Activated CD8-positive, alpha-beta T cell treated with anti-CD3 and anti-CD28 coated beads, Interleukin-2, amount 10 ng/mL, durations not matched to agents 7 days and 5 days (primary cell): ENCODE data around the gene YEATS2. TPM values are rescaled to one million over a fixed set of nuclear protein-coding genes. Genes with fewer than 3 reads are reported as not detected.
A peak's percentile ranks its signal among the peaks of the same experiment; 100 is the strongest.

Experiments used
- ATAC-seq: fragments of 150-1000 bp; cut with Tn5 transposase; one replicate; pipeline ENCODE4 v1.10.0; 2021; ENCODE audit warnings: moderate library complexity
- CTCF ChIA-PET: fragments of 350-600 bp; sonication (Branson Sonifier 250); formaldehyde crosslinking; loops from one replicate; lab custom pipeline; 2021; ENCODE audit warnings: antibody characterized with exemption; lab: Charles Lee
- POLR2A ChIA-PET: fragments of 350-600 bp; sonication (Branson Sonifier 250); formaldehyde crosslinking; loops from one replicate; lab custom pipeline; 2021; ENCODE audit warnings: antibody characterized with exemption; lab: Charles Lee
- DNase-seq: peaks from one replicate; pipeline ENCODE4 v3.0.0-alpha.2; 2020
- H3K27ac Mint-ChIP-seq: one replicate; pipeline ENCODE4 v1.8.0; 2021; ENCODE audit warnings: mild to moderate bottlenecking, mixed read lengths
- H3K27me3 Mint-ChIP-seq: one replicate; pipeline ENCODE4 v1.8.0; 2021; ENCODE audit warnings: low read depth, mixed read lengths
- H3K36me3 Mint-ChIP-seq: one replicate; pipeline ENCODE4 v1.8.0; 2021; ENCODE audit warnings: low read depth, mixed read lengths
- H3K4me1 Mint-ChIP-seq: one replicate; pipeline ENCODE4 v1.8.0; 2021; ENCODE audit warnings: low read depth, mixed read lengths
- H3K4me3 Mint-ChIP-seq: one replicate; pipeline ENCODE4 v1.8.0; 2021; ENCODE audit warnings: mild to moderate bottlenecking, mixed read lengths
- H3K9me3 Mint-ChIP-seq: one replicate; pipeline ENCODE4 v1.8.0; 2022; ENCODE audit warnings: mixed read lengths; ENCODE audit not compliant: insufficient read depth
- total RNA-seq, 2 experiments: library from RNA; stranded (reverse); gene quantifications; one replicate each; pipeline ENCODE4 v1.2.3, GENCODE V29; 2021

Gene YEATS2
- total RNA-seq, 2 experiments from 2014 or later: 49.3 to 52.6 TPM

GRCh38 chr3:183800243-183800863 is 102.8 kb downstream of the YEATS2 start:
- no peaks in the 10 kb centered on the region for H3K27me3 Mint-ChIP-seq
- no peaks in the 10 kb centered on the region for H3K9me3 Mint-ChIP-seq
- ChIA-PET POLR2A (no interaction called here), CTCF (interaction anchor here (0.9 kb wide), 1 partner anchor 84 kb away, joined by 3 read pairs; the partner anchor contains the start of gene PARL)
- peaks cover 57% of the 10 kb centered on the region for H3K36me3 Mint-ChIP-seq
- no peak for DNase-seq
- H3K4me3 Mint-ChIP-seq: no peak overlapping the region
- no peak overlapping the region for H3K27ac Mint-ChIP-seq
- no peak for ATAC-seq
- H3K4me1 Mint-ChIP-seq: no peaks in the 10 kb centered on the region

- Mint-ChIP-seq H3K4me1 (no peaks in the 10 kb centered on the region), H3K36me3 (peaks cover 60% of the 10 kb centered on the region), H3K27ac (no peak overlapping the region), H3K9me3 (no peaks in the 10 kb centered on the region), H3K27me3 (no peaks in the 10 kb centered on the region), H3K4me3 (no peak overlapping the region)
- ChIA-PET POLR2A (no interaction called here), CTCF (interaction anchor here (1.0 kb wide), 1 partner anchor 448 kb away, joined by 3 read pairs; no protein-coding TSS in a partner anchor)
- DNase-seq: no peak
- ATAC-seq: no peak
Observed at GRCh38 chr3:183801601-183802000, 104.0 kb downstream of the YEATS2 start.

GRCh38 chr3:183802989-183803388 is 105.4 kb downstream of the YEATS2 start:
- Mint-ChIP-seq H3K36me3 (peaks cover 66% of the 10 kb centered on the region), H3K9me3 (no peaks in the 10 kb centered on the region), H3K27me3 (no peaks in the 10 kb centered on the region), H3K4me1 (no peaks in the 10 kb centered on the region), H3K4me3 (no peak overlapping the region), H3K27ac (no peak overlapping the region)
- DNase-seq (no peak), ATAC-seq (no peak)
- CTCF ChIA-PET: no interaction called here
- POLR2A ChIA-PET: no interaction called here

- ATAC-seq (peak; percentile 27), DNase-seq (no peak)
- no peak overlapping the region for H3K4me3 Mint-ChIP-seq
- H3K36me3 Mint-ChIP-seq: peaks cover 62% of the 10 kb centered on the region
- H3K27me3 Mint-ChIP-seq: no peaks in the 10 kb centered on the region
- no peaks in the 10 kb centered on the region for H3K9me3 Mint-ChIP-seq
- no peak overlapping the region for H3K27ac Mint-ChIP-seq
- no peaks in the 10 kb centered on the region for H3K4me1 Mint-ChIP-seq
- ChIA-PET CTCF (no interaction called here), POLR2A (no interaction called here)
Observed at GRCh38 chr3:183807209-183807728, 109.7 kb downstream of the YEATS2 start.

GRCh38 chr3:183807881-183808280 is 110.3 kb downstream of the YEATS2 start:
- CTCF ChIA-PET: no interaction called here
- H3K27me3 Mint-ChIP-seq: no peaks in the 10 kb centered on the region
- no peak for DNase-seq
- H3K36me3 Mint-ChIP-seq: peaks cover 63% of the 10 kb centered on the region
- H3K4me1 Mint-ChIP-seq: no peaks in the 10 kb centered on the region
- POLR2A ChIA-PET: no interaction called here
- H3K4me3 Mint-ChIP-seq: no peak overlapping the region
- ATAC-seq: no peak
- H3K27ac Mint-ChIP-seq: no peak overlapping the region
- H3K9me3 Mint-ChIP-seq: no peaks in the 10 kb centered on the region

- Mint-ChIP-seq H3K27ac (no peak overlapping the region), H3K4me1 (no peaks in the 10 kb centered on the region), H3K4me3 (no peak overlapping the region), H3K27me3 (no peaks in the 10 kb centered on the region), H3K9me3 (no peaks in the 10 kb centered on the region), H3K36me3 (peaks cover 63% of the 10 kb centered on the region)
- no peak for ATAC-seq
- POLR2A ChIA-PET: no interaction called here
- no peak for DNase-seq
- CTCF ChIA-PET: no interaction called here
Observed at GRCh38 chr3:183808355-183808754, 110.8 kb downstream of the YEATS2 start.

GRCh38 chr3:183809270-183809669 is 111.7 kb downstream of the YEATS2 start:
- Mint-ChIP-seq H3K4me3 (no peak overlapping the region), H3K27me3 (no peaks in the 10 kb centered on the region), H3K36me3 (peaks cover 56% of the 10 kb centered on the region), H3K4me1 (no peaks in the 10 kb centered on the region), H3K9me3 (no peaks in the 10 kb centered on the region), H3K27ac (no peak overlapping the region)
- ChIA-PET CTCF (interaction anchor here (1.2 kb wide), 1 partner anchor 75 kb away, joined by 3 read pairs; no protein-coding TSS in a partner anchor), POLR2A (interaction anchor here (0.5 kb wide), 1 partner anchor 49 kb away, joined by 3 read pairs; no protein-coding TSS in a partner anchor)
- ATAC-seq: no peak
- no peak for DNase-seq

- Mint-ChIP-seq H3K4me1 (peaks cover 5% of the 10 kb centered on the region), H3K4me3 (no peak overlapping the region), H3K9me3 (no peaks in the 10 kb centered on the region), H3K36me3 (peaks cover 51% of the 10 kb centered on the region), H3K27ac (peak overlapping the region; percentile 24), H3K27me3 (no peaks in the 10 kb centered on the region)
- ChIA-PET POLR2A (no interaction called here), CTCF (no interaction called here)
- ATAC-seq (no peak), DNase-seq (no peak)
Observed at GRCh38 chr3:183810643-183811594, 113.3 kb downstream of the YEATS2 start.

- Mint-ChIP-seq H3K36me3 (peaks cover 48% of the 10 kb centered on the region), H3K4me3 (no peak overlapping the region), H3K27me3 (no peaks in the 10 kb centered on the region), H3K9me3 (no peaks in the 10 kb centered on the region), H3K4me1 (peaks cover 5% of the 10 kb centered on the region), H3K27ac (peak overlapping the region; percentile 24)
- POLR2A ChIA-PET: no interaction called here
- no peak for ATAC-seq
- DNase-seq: no peak
- CTCF ChIA-PET: no interaction called here
Observed at GRCh38 chr3:183811638-183812037, 114.0 kb downstream of the YEATS2 start.

- peak overlapping the region; percentile 32 for H3K27ac Mint-ChIP-seq
- POLR2A ChIA-PET: interaction anchor here (0.7 kb wide), 1 partner anchor 66 kb away, joined by 4 read pairs; no protein-coding TSS in a partner anchor
Observed at GRCh38 chr3:183812761-183813445, 115.3 kb downstream of the YEATS2 start.

GRCh38 chr3:183814240-183814639 is 116.6 kb downstream of the YEATS2 start:
- H3K27me3 Mint-ChIP-seq: no peaks in the 10 kb centered on the region
- peaks cover 28% of the 10 kb centered on the region for H3K36me3 Mint-ChIP-seq
- ChIA-PET CTCF (interaction anchor here (0.6 to 1.6 kb wide), 2 partner anchors 13 to 71 kb away, joined by 3 to 5 read pairs; partner anchors contain the start of gene PARL), POLR2A (interaction anchor here (0.6 to 1.4 kb wide), 2 partner anchors 12 to 64 kb away, joined by 3 read pairs; no protein-coding TSS in a partner anchor)
- no peaks in the 10 kb centered on the region for H3K9me3 Mint-ChIP-seq
- DNase-seq (no peak), ATAC-seq (no peak)
- H3K4me3 Mint-ChIP-seq: no peak overlapping the region
- H3K4me1 Mint-ChIP-seq: peaks cover 5% of the 10 kb centered on the region
- H3K27ac Mint-ChIP-seq: peak overlapping the region; percentile 37

More at GRCh38 chr3:183812761-183813445, 115.3 kb downstream of the YEATS2 start:
- Mint-ChIP-seq H3K27me3 (no peaks in the 10 kb centered on the region), H3K9me3 (no peaks in the 10 kb centered on the region), H3K4me1 (peaks cover 5% of the 10 kb centered on the region), H3K4me3 (no peak overlapping the region), H3K36me3 (peaks cover 39% of the 10 kb centered on the region)
- ATAC-seq (no peak), DNase-seq (no peak)
- CTCF ChIA-PET: interaction anchor here (0.6 kb wide), 1 partner anchor 83 kb away, joined by 3 read pairs; no protein-coding TSS in a partner anchor
